Prostate gland (tissue), 1 donor: ENCODE measurements around the gene SMYD5.

Source experiments
- POLR2A ChIP-seq: fragments of 450-650 bp; IDR thresholded peaks from one replicate; pipeline ENCODE4 v1.6.1; 2016; ENCODE audit warnings: antibody characterized with exemption, mild to moderate bottlenecking
- POLR2AphosphoS5 ChIP-seq: sonication (generic); formaldehyde crosslinking; IDR thresholded peaks from one replicate; pipeline ENCODE4 v1.6.1; 2017; ENCODE audit warnings: antibody characterized with exemption

DNA sequence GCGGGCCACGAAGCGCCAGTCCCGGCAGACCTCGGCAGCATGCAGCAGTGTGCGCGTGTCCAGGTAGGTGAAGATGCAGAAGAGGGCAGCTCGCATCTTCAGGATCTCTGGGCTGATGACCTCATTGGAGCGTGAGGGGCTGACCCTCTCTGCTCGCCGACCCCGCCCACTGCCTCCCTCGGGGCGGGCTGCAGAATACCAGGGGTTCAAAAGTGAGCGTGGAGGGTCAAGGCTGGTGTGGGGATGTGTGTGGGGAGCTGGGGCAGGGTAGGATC lies 50.2 kb downstream of the SMYD5 start:
- TF ChIP-seq POLR2A (no peak), POLR2AphosphoS5 (no peak)
